IMR-90 (cell line): ENCODE results near the gene UBXN1. TPM values are rescaled to one million over a fixed set of nuclear protein-coding genes. Genes with fewer than 3 reads are reported as not detected.

Source experiments
- ATAC-seq: fragments of 200-7000 bp; cut with Tn5 transposase; 2 replicates; pipeline ENCODE4 v1.9.1; 2020; ENCODE audit warnings: low read depth, mild to moderate bottlenecking, moderate library complexity
- BruUV-seq: library from RNA; stranded (reverse); fragments of 400-500 nt; replicated peaks from 2 replicates; lab custom pipeline; 2021; lab: Mats Ljungman, UMichigan
- CTCF ChIA-PET: fragments of 300-600 bp; formaldehyde crosslinking; extraction: SDS; loops from one replicate; lab custom pipeline; 2021; ENCODE audit warnings: antibody characterized with exemption; lab: Yijun Ruan, JAX
- POLR2A ChIA-PET: fragments of 300-600 bp; sonication (Branson Sonifier 250); formaldehyde crosslinking; loops from one replicate; lab custom pipeline; 2022; ENCODE audit warnings: antibody characterized with exemption; ENCODE audit not compliant: unreplicated experiment; lab: Charles Lee
- DNase-seq: peaks from one replicate; pipeline ENCODE4 v3.0.0; 2013
- H2AFZ ChIP-seq: replicated peaks from 2 replicates; pipeline ENCODE3; 2013; ENCODE audit warnings: low read length, mild to moderate bottlenecking; ENCODE audit not compliant: poor library complexity
- H2AK5ac ChIP-seq: 2 replicates; pipeline ENCODE4 v1.6.1; 2013; ENCODE audit warnings: low read depth, low read length, inconsistent platforms
- H2AK9ac ChIP-seq: replicated peaks from 2 replicates; pipeline ENCODE3; 2013; ENCODE audit warnings: mild to moderate bottlenecking, low read depth, low read length, moderate library complexity; ENCODE audit not compliant: poor library complexity
- H2BK120ac ChIP-seq: 2 replicates; pipeline ENCODE4 v1.6.1; 2013; ENCODE audit warnings: low read depth, low read length, inconsistent platforms
- H2BK15ac ChIP-seq: 3 replicates; pipeline ENCODE4 v1.6.1; 2013; ENCODE audit warnings: low read depth, low read length, inconsistent platforms
- H2BK20ac ChIP-seq: 2 replicates; pipeline ENCODE4 v1.6.1; 2013; ENCODE audit warnings: low read depth, mild to moderate bottlenecking, inconsistent platforms, low read length, moderate library complexity
- H2BK5ac ChIP-seq: 2 replicates; pipeline ENCODE4 v1.6.1; 2013; ENCODE audit warnings: mild to moderate bottlenecking, low read depth, low read length, inconsistent platforms; ENCODE audit not compliant: poor library complexity, severe bottlenecking
- H3K14ac ChIP-seq: replicated peaks from 2 replicates; pipeline ENCODE4 v1.6.1; 2013; ENCODE audit warnings: low read depth, low read length, inconsistent platforms
- H3K18ac ChIP-seq: 2 replicates; pipeline ENCODE4 v1.6.1; 2013; ENCODE audit warnings: low read depth, low read length, control low read depth
- H3K23ac ChIP-seq: 2 replicates; pipeline ENCODE4 v1.6.1; 2013; ENCODE audit warnings: low read depth, low read length, inconsistent platforms
- H3K27ac ChIP-seq: 2 replicates; pipeline ENCODE4 v1.5.1; 2013; ENCODE audit warnings: mild to moderate bottlenecking, control low read depth, low read length; ENCODE audit not compliant: insufficient read depth
- H3K27me3 ChIP-seq: 2 replicates; pipeline ENCODE4 v1.6.1; 2013; ENCODE audit warnings: low read length; ENCODE audit not compliant: control insufficient read depth, insufficient read depth
- H3K36me3 ChIP-seq: 2 replicates; pipeline ENCODE4 v1.6.1; 2013; ENCODE audit warnings: low read length, mixed read lengths; ENCODE audit not compliant: control insufficient read depth, insufficient read depth
- H3K4ac ChIP-seq: 2 replicates; pipeline ENCODE4 v1.6.1; 2013; ENCODE audit warnings: low read depth, low read length, inconsistent platforms
- H3K4me1 ChIP-seq: 2 replicates; pipeline ENCODE4 v1.6.1; 2013; ENCODE audit warnings: low read length, mixed read lengths; ENCODE audit not compliant: control insufficient read depth, insufficient read depth
- H3K4me2 ChIP-seq: 2 replicates; pipeline ENCODE4 v1.6.1; 2013; ENCODE audit warnings: low read depth, mild to moderate bottlenecking, control low read depth, low read length, moderate library complexity
- H3K4me3 ChIP-seq: 2 replicates; pipeline ENCODE4 v1.5.1; 2013; ENCODE audit warnings: low read depth, mild to moderate bottlenecking, control low read depth, low read length, moderate library complexity; ENCODE audit not compliant: insufficient read depth
- H3K56ac ChIP-seq: 2 replicates; pipeline ENCODE4 v1.6.1; 2013; ENCODE audit warnings: low read length, inconsistent platforms; ENCODE audit not compliant: insufficient read depth; ENCODE audit errors: extremely low read depth
- H3K79me1 ChIP-seq, 2 experiments: 2 replicates each; pipeline ENCODE4 v1.6.1; 2013; ENCODE audit warnings: low read length in 2 of 2, inconsistent platforms in 1 of 2, low read depth in 1 of 2
- H3K9ac ChIP-seq: 2 replicates; pipeline ENCODE4 v1.6.1; 2013; ENCODE audit warnings: low read depth, low read length, control low read depth
- H3K9me1 ChIP-seq: 2 replicates; pipeline ENCODE4 v1.6.1; 2013; ENCODE audit warnings: low read length, inconsistent platforms; ENCODE audit not compliant: insufficient read depth
- H3K9me3 ChIP-seq: 2 replicates; pipeline ENCODE4 v1.6.1; 2013; ENCODE audit warnings: low read length; ENCODE audit not compliant: control insufficient read depth, insufficient read depth
- H4K20me1 ChIP-seq: 2 replicates; pipeline ENCODE4 v1.6.1; 2013; ENCODE audit warnings: low read length, inconsistent platforms; ENCODE audit not compliant: insufficient read depth
- H4K5ac ChIP-seq: 2 replicates; pipeline ENCODE4 v1.6.1; 2013; ENCODE audit warnings: mild to moderate bottlenecking, low read depth, low read length, control low read depth
- H4K8ac ChIP-seq, 2 experiments: 2 replicates each; pipeline ENCODE4 v1.6.1; 2013; ENCODE audit warnings: low read depth in 2 of 2, low read length in 2 of 2, control low read depth in 1 of 2, inconsistent platforms in 1 of 2
- H4K91ac ChIP-seq: 2 replicates; pipeline ENCODE4 v1.6.1; 2013; ENCODE audit warnings: low read depth, low read length, inconsistent platforms; ENCODE audit not compliant: insufficient read depth
- POLR2A ChIP-seq: IDR thresholded peaks from 2 replicates; pipeline ENCODE4 v1.6.1; 2012; ENCODE audit warnings: mild to moderate bottlenecking, low read depth, low read length
- RAD21 ChIP-seq: IDR thresholded peaks from 2 replicates; pipeline ENCODE4 v1.6.1; 2012; ENCODE audit warnings: low read length, improper control_type of control experiment
- WGBS, 2 experiments: methylation state at CpG; one replicate each; pipeline versions ENCODE4 v1.1.5 to v1.1.7; 2013; ENCODE audit warnings: missing lambda C conversion rate in 2 of 2; ENCODE audit not compliant: insufficient read length in 1 of 2; ENCODE audit errors: extremely low coverage in 2 of 2; 5-methylcytosine and 5-hydroxymethylcytosine counted together
- dilution Hi-C: fragments of 300-500 bp; cut with HindIII; formaldehyde crosslinking; loops from one replicate; pipeline ENCODE4 v1.14.3; 2018; ENCODE audit warnings: low sequenced_read_pairs; ENCODE audit not compliant: unreplicated experiment
- in situ Hi-C: fragments of 300-500 bp; cut with MboI; formaldehyde crosslinking; loops from 3 replicates; pipeline ENCODE4 v1.14.3; 2019; ENCODE audit warnings: low sequenced_read_pairs, inconsistent platforms, mixed read lengths
- intact Hi-C: fragments of 100-400 bp; cut with micrococcal nuclease; formaldehyde crosslinking; loops from 2 replicates; pipeline ENCODE4 v1.10.0; 2022
- polyA plus RNA-seq, 3 experiments: library from polyadenylated mRNA; depleted of rRNA; stranded (reverse); fragments of >200 nt; gene quantifications; 2 replicates each; pipeline ENCODE4 v1.2.3, GENCODE V29; 2012; ENCODE audit warnings: low replicate concordance in 1 of 3
- total RNA-seq: library from RNA; depleted of rRNA; stranded (reverse); fragments of >200 nt; gene quantifications from 2 replicates; pipeline ENCODE4 v1.2.3, GENCODE V29; 2012
- TF ChIP-seq, protein P1 (sequence below): fragments of 150-350 bp; IDR thresholded peaks from 2 replicates; pipeline ENCODE4 v1.6.1; 2017; ENCODE audit warnings: mild to moderate bottlenecking, antibody characterized with exemption, low read length, low read depth

Gene UBXN1
- total and polyA plus RNA-seq, 2 of the 4 experiments (the other 2 are of a cell fraction), result 50.0 to 81.6 TPM

- peaks cover 41% of the 10 kb centered on the region for H3K36me3 ChIP-seq
- BruUV-seq, result no TSS peak
- H3K9me1 ChIP-seq, result peaks cover 8% of the 10 kb centered on the region; the same call in 1 of the 2 replicates
- H2BK15ac ChIP-seq, result no peak overlapping the region
- intact Hi-C loops (no loop called here), dilution Hi-C loops (no loop called here), in situ Hi-C loops (no loop called here)
- no peak overlapping the region for H2BK20ac ChIP-seq
- no peak overlapping the region for H3K14ac ChIP-seq
- H2AK5ac ChIP-seq, result no peak overlapping the region
- peaks cover 35 to 48% of the 10 kb centered on the region in 2 experiments for H3K79me1 ChIP-seq
- no peak for ATAC-seq
- no peak overlapping the region for H2BK120ac ChIP-seq
- no peak overlapping the region for H3K4ac ChIP-seq
- H4K91ac ChIP-seq, result no peak overlapping the region
- no peak overlapping the region for H3K4me3 ChIP-seq
- peak overlapping the region; percentile 44; the same call in 1 of the 2 replicates for H3K9ac ChIP-seq
- H2AFZ ChIP-seq, result no peak overlapping the region
- H3K27ac ChIP-seq, result 0 out of 2 replicates have a peak overlapping the region, but pooled peaks have one; percentile 9
- WGBS, 2 experiments, result 69% methylated on average over 2 of the region's 8 CpGs; no CpG with 5 or more reads in 1 of the 2 experiments
- TF ChIP-seq POLR2A (no peak), RAD21 (no peak)
- TF ChIP-seq, protein P1, sequence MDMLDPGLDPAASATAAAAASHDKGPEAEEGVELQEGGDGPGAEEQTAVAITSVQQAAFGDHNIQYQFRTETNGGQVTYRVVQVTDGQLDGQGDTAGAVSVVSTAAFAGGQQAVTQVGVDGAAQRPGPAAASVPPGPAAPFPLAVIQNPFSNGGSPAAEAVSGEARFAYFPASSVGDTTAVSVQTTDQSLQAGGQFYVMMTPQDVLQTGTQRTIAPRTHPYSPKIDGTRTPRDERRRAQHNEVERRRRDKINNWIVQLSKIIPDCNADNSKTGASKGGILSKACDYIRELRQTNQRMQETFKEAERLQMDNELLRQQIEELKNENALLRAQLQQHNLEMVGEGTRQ, result no peak
- no peak overlapping the region for H4K8ac ChIP-seq
- no peaks in the 10 kb centered on the region for H3K27me3 ChIP-seq
- H3K9me3 ChIP-seq, result no peaks in the 10 kb centered on the region
- H2AK9ac ChIP-seq, result no peak overlapping the region
- H4K5ac ChIP-seq, result no peak overlapping the region
- CTCF ChIA-PET, result interaction anchor here (0.9 kb wide), 1 partner anchor 18 kb away, joined by 3 read pairs; no protein-coding TSS in a partner anchor
- peak overlapping the region; percentile 62 for H3K4me2 ChIP-seq
- no peak overlapping the region for H3K18ac ChIP-seq
- H3K4me1 ChIP-seq, result peaks cover 4% of the 10 kb centered on the region; the same call in 1 of the 2 replicates
- peaks cover 48% of the 10 kb centered on the region for H4K20me1 ChIP-seq
- no peak for DNase-seq
- H3K56ac ChIP-seq, result no peak overlapping the region; the same call in 1 of the 2 replicates
- peak overlapping the region; percentile 78; the same call in 1 of the 2 replicates for H3K23ac ChIP-seq
- H2BK5ac ChIP-seq, result no peak overlapping the region
- POLR2A ChIA-PET, result interaction anchor here (0.9 kb wide), 1 partner anchor 13 kb away, joined by 3 read pairs; no protein-coding TSS in a partner anchor
Measured at GRCh38 chr11:62724171-62724570, 45.3 kb upstream of the UBXN1 start.
